GM18858 (cell line): ENCODE results near the gene CXCL13.
"Not testable (repeated sequence)": the region's sequence is repeated elsewhere in the genome, so short reads cannot be mapped to it uniquely, and the experiment has no call there.

Experiments
- ATAC-seq: cut with Tn5 transposase; IDR thresholded peaks from one replicate; pipeline ENCODE4 v1.9.1; 2021; ENCODE audit not compliant: unreplicated experiment

CXCL13 gene

DNA sequence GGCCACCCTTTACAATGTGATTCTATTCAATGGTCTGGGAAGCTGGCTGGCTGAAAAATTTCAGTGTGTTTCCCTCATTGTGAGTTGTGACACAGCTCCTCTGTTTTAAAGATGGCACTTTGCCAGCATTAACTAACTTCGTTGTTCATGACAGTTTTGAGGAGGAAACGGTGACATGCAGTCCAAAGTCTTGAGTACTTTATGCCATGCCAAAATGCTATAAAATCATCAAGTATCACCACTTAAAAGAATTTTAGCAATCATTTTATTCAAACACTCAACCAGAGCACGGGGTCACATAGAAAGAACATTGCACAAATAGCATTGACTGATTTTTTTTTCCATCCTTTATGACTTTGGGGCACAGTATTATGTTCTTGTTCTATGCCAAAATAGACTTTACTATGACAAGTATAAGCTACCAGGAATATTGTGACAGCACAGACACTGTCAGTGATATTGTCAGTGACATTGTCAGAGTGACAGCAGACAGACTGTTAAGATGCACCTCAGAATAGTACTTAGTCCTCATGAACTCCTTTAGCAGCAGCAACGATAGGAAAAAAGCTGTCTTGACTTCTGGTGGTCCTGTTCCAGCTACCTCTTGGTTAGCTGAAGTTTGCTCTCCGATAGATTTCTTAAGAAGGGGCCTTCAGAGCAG, 46.7 kb downstream of the CXCL13 start:
- no peak for ATAC-seq

DNA sequence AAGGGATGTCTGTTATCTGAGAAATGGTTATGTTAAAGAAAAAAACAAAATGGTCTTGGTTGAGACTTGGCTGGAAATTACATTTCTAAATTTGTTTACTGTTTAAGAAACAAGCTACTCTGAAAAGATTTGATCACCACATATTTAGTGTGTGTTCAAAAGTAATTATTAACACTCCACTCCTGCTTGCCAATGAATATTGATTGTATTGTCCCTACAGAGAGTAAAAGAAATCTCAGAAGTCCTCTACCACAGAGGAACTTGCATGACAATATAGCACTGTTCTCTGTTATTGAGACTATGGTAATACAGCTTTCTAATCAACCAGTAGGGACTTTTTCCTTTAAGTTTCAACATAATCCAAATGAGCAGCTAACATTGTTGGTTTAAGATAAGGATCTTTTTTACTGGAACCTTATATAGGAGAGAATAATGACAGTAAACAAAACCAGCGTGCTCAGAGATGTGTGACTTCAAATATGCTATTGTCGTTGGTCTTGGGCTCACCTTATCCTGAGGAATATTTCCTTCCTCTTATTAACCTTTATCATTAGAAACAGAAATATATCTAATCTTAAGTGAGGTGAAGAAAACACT, 47.6 kb downstream of the CXCL13 start:
- no peak for ATAC-seq

DNA sequence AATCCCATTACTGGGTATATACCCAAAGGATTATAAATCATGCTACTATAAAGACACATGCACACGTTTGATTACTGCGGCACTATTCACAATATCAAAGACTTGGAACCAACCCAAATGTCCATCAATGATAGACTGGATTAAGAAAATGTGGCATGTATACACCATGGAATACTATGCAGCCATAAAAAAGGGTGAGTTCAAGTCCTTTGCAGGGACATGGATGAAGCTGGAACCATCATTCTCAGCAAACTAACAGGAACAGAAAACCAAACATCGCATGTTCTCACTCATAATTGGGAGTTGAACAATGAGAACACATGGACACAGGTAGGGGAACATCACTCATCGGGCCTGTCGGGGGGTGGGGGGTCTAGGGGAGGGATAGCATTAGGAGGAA, 54.7 kb downstream of the CXCL13 start:
- ATAC-seq, result not testable (repeated sequence)
